Esophagus mucosa (tissue), 1 donor: ENCODE results near the gene SIGLEC15. TPM values are rescaled to one million over a fixed set of nuclear protein-coding genes. Genes with fewer than 3 reads are reported as not detected.
A peak's percentile ranks its signal among the peaks of the same experiment; 100 is the strongest.
"Not testable (repeated sequence)": the region's sequence is repeated elsewhere in the genome, so short reads cannot be mapped to it uniquely, and the experiment has no call there.

Experiments used
- ATAC-seq: fragments of 200-7000 bp; cut with Tn5 transposase; one replicate; pipeline ENCODE4 v1.9.1; 2020
- total RNA-seq: library from RNA; stranded (reverse); gene quantifications from one replicate; pipeline ENCODE4 v1.2.4, GENCODE V29; 2023
- donor health status: DM: yes; HTN: yes; CAD: no.

SIGLEC15 gene
- not detected for total RNA-seq

- no peak for ATAC-seq
These were observed at the start of gene SIGLEC15 for GRCh38 chr18:45825258-45826044. TSS of gene SIGLEC15 (plus strand) at chr18:45825675. CDS start at chr18:45825729, 54 bp downstream.

GRCh38 chr18:45775743-45776142 is 49.7 kb upstream of the SIGLEC15 start:
- ATAC-seq = no peak

- ATAC-seq = no peak
These were observed 48.1 kb upstream of the SIGLEC15 start for GRCh38 chr18:45777393-45777792.

- peak; percentile 93 for ATAC-seq
These were observed 44.9 kb upstream of the SIGLEC15 start for GRCh38 chr18:45780568-45780967.

- no peak for ATAC-seq
These were observed 42.8 kb upstream of the SIGLEC15 start for GRCh38 chr18:45782662-45783061.

GRCh38 chr18:45783097-45784075 is 42.1 kb upstream of the SIGLEC15 start:
- no peak for ATAC-seq

GRCh38 chr18:45785134-45785533 is 40.3 kb upstream of the SIGLEC15 start:
- ATAC-seq = no peak

- ATAC-seq = no peak
These were observed 38.5 kb upstream of the SIGLEC15 start for GRCh38 chr18:45786941-45787340.

- no peak for ATAC-seq
These were observed 38.1 kb upstream of the SIGLEC15 start for GRCh38 chr18:45787346-45787745.

GRCh38 chr18:45788861-45789260 is 36.6 kb upstream of the SIGLEC15 start:
- ATAC-seq = no peak

GRCh38 chr18:45792506-45793263 is 32.8 kb upstream of the SIGLEC15 start:
- no peak for ATAC-seq

GRCh38 chr18:45793264-45793965 is 32.1 kb upstream of the SIGLEC15 start:
- peak; percentile 100 for ATAC-seq

- peak; percentile 10 for ATAC-seq
These were observed 24.0 kb upstream of the SIGLEC15 start for GRCh38 chr18:45801416-45802004.

- ATAC-seq = peak; percentile 92
These were observed 22.5 kb upstream of the SIGLEC15 start for GRCh38 chr18:45802814-45803492.

- no peak for ATAC-seq
These were observed 19.9 kb upstream of the SIGLEC15 start for GRCh38 chr18:45805551-45805950.

GRCh38 chr18:45806226-45806625 is 19.2 kb upstream of the SIGLEC15 start:
- ATAC-seq = no peak

- peak; percentile 8 for ATAC-seq
These were observed 18.3 kb upstream of the SIGLEC15 start for GRCh38 chr18:45807144-45807543.

GRCh38 chr18:45814733-45815132 is 10.7 kb upstream of the SIGLEC15 start:
- not testable (repeated sequence) for ATAC-seq

- no peak for ATAC-seq
These were observed 7.9 kb upstream of the SIGLEC15 start for GRCh38 chr18:45817543-45817942.

- ATAC-seq = not testable (repeated sequence)
These were observed 6.7 kb upstream of the SIGLEC15 start for GRCh38 chr18:45818765-45819164.
